CD4-positive, alpha-beta T cell treated with Interleukin-10 for 1 hour (primary cell): ENCODE measurements around the gene VSTM2B.
"Not testable (repeated sequence)": the region's sequence is repeated elsewhere in the genome, so short reads cannot be mapped to it uniquely, and the experiment has no call there.

Experiments used
- DNase-seq: peaks from one replicate; pipeline ENCODE4 v3.0.0-alpha.2; 2020

Gene VSTM2B

GRCh38 chr19:29532956-29533355, 7.2 kb downstream of the VSTM2B start:
- no peak for DNase-seq

GRCh38 chr19:29533578-29534544, 8.1 kb downstream of the VSTM2B start:
- DNase-seq: no peak

GRCh38 chr19:29535214-29535831, 9.5 kb downstream of the VSTM2B start:
- DNase-seq: no peak

GRCh38 chr19:29535984-29536508, 10.3 kb downstream of the VSTM2B start:
- DNase-seq: no peak

GRCh38 chr19:29537181-29537580, 11.4 kb downstream of the VSTM2B start:
- DNase-seq: no peak

GRCh38 chr19:29537601-29538000, 11.8 kb downstream of the VSTM2B start:
- no peak for DNase-seq

- no peak for DNase-seq
Observed at GRCh38 chr19:29538146-29538545, 12.4 kb downstream of the VSTM2B start.

GRCh38 chr19:29538651-29539050, 12.9 kb downstream of the VSTM2B start:
- DNase-seq: no peak

- no peak for DNase-seq
Observed at GRCh38 chr19:29539131-29539530, 13.3 kb downstream of the VSTM2B start.

- DNase-seq: no peak
Observed at GRCh38 chr19:29539670-29540069, 13.9 kb downstream of the VSTM2B start.

GRCh38 chr19:29540114-29540513, 14.3 kb downstream of the VSTM2B start:
- no peak for DNase-seq

GRCh38 chr19:29541473-29542253, 15.9 kb downstream of the VSTM2B start:
- DNase-seq: no peak

- no peak for DNase-seq
Observed at GRCh38 chr19:29542327-29542726, 16.5 kb downstream of the VSTM2B start.

- DNase-seq: no peak
Observed at GRCh38 chr19:29542776-29543175, 17.0 kb downstream of the VSTM2B start.

GRCh38 chr19:29543381-29543780, 17.6 kb downstream of the VSTM2B start:
- no peak for DNase-seq

- DNase-seq: no peak
Observed at GRCh38 chr19:29544656-29545360, 19.0 kb downstream of the VSTM2B start.

- not testable (repeated sequence) for DNase-seq
Observed at GRCh38 chr19:29545447-29545846, 19.7 kb downstream of the VSTM2B start.

GRCh38 chr19:29545866-29546582, 20.2 kb downstream of the VSTM2B start:
- DNase-seq: no peak

GRCh38 chr19:29546583-29547190, 20.9 kb downstream of the VSTM2B start:
- no peak for DNase-seq

- no peak for DNase-seq
Observed at GRCh38 chr19:29547361-29547960, 21.7 kb downstream of the VSTM2B start.

- no peak for DNase-seq
Observed at GRCh38 chr19:29547981-29548380, 22.2 kb downstream of the VSTM2B start.
